Nephron (organoid): ENCODE data around the gene MN1.

Experiments used
- H3K27ac Mint-ChIP-seq, 3 experiments: 2 replicates each; pipeline ENCODE4 v1.8.0; 2020; ENCODE audit warnings: mixed read lengths in 3 of 3, mild to moderate bottlenecking in 2 of 3, moderate library complexity in 1 of 3
- H3K27me3 Mint-ChIP-seq: 2 replicates; pipeline ENCODE4 v1.8.0; 2021; ENCODE audit warnings: low read depth, mild to moderate bottlenecking, moderate library complexity, mixed read lengths
- H3K36me3 Mint-ChIP-seq: 2 replicates; pipeline ENCODE4 v1.8.0; 2020; ENCODE audit warnings: low read depth, mixed read lengths
- H3K4me1 Mint-ChIP-seq: 2 replicates; pipeline ENCODE4 v1.8.0; 2020; ENCODE audit warnings: mixed read lengths
- H3K4me3 Mint-ChIP-seq, 3 experiments: 2 replicates each; pipeline ENCODE4 v1.8.0; 2020; ENCODE audit warnings: mild to moderate bottlenecking in 3 of 3, mixed read lengths in 3 of 3, moderate library complexity in 2 of 3
- H3K9me3 Mint-ChIP-seq: 2 replicates; pipeline ENCODE4 v1.8.0; 2020; ENCODE audit warnings: mixed read lengths
- TF ChIP-seq, protein P1 (sequence below), 3 experiments: fragments of 200-600 bp; sonication (generic); IDR thresholded peaks; one replicate each; pipeline ENCODE4 v1.5.0; 2021; ENCODE audit warnings: antibody characterized with exemption in 3 of 3; ENCODE audit not compliant: unreplicated experiment in 3 of 3

The MN1 gene

GRCh38 chr22:27801202-27801615 is 347 bp downstream of the MN1 start:
- peaks cover 41% of the 10 kb centered on the region for H3K27me3 Mint-ChIP-seq
- peak overlapping the region; percentile 83 to 91 (median 87) for H3K27ac Mint-ChIP-seq
- H3K9me3 Mint-ChIP-seq: no peaks in the 10 kb centered on the region
- TF ChIP-seq, protein P1, sequence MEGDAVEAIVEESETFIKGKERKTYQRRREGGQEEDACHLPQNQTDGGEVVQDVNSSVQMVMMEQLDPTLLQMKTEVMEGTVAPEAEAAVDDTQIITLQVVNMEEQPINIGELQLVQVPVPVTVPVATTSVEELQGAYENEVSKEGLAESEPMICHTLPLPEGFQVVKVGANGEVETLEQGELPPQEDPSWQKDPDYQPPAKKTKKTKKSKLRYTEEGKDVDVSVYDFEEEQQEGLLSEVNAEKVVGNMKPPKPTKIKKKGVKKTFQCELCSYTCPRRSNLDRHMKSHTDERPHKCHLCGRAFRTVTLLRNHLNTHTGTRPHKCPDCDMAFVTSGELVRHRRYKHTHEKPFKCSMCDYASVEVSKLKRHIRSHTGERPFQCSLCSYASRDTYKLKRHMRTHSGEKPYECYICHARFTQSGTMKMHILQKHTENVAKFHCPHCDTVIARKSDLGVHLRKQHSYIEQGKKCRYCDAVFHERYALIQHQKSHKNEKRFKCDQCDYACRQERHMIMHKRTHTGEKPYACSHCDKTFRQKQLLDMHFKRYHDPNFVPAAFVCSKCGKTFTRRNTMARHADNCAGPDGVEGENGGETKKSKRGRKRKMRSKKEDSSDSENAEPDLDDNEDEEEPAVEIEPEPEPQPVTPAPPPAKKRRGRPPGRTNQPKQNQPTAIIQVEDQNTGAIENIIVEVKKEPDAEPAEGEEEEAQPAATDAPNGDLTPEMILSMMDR (IDR thresholded peaks at IDR 0.05; ENCODE audit: unreplicated experiment in 3 of 3): no peak
- peaks cover 8% of the 10 kb centered on the region for H3K36me3 Mint-ChIP-seq
- peaks cover 39% of the 10 kb centered on the region for H3K4me1 Mint-ChIP-seq
- peak overlapping the region; percentile 86 to 91 (median 88) for H3K4me3 Mint-ChIP-seq

DNA sequence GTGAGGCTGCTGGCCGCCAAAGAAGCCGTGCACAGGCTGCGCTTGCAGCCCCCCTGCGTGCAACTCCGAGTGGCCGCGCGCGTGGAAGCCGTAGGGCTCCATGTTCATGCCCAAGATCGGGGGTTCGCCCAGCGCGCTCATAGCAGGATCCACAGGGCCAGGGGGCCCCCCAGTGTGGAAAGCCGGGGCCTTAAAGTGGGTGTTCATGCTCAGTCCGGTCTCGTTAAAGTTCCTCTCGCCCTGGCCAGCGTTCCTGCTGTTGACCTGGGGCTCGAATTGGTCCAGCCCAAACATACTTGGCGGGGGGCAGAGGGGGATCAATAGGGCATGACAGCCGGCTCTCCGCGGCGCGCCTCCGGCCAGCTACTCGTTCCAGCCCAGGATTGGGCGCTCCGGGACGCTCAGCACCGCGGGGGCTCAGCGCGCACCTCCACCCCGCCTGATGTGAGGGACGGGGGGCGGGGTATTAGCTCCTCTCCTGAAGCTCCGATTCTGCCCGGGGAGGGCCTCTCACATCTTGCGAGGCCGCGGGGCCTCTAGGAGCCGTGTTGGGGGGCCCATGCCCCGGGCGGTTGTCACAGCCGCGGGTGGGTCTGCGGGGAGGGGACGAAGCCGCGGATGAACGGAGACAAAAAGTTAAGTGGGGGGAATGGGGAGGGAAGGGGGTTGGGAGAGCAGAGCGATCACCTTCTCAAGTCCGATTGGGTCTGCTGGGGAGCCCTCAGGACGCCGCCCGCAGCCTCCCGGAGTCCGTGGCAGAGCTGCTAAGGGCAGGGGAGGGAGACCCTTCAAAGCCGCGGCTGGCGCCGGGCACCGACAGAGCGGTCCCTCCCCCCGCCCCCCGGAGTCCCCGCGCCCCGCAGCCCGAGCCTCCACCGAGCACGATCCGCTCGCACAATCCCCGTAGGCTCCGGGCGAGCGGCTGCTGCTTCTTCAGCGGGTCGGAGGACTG is 1.0 kb downstream of the MN1 start:
- TF ChIP-seq, protein P1 (IDR thresholded peaks at IDR 0.05; ENCODE audit: unreplicated experiment in 3 of 3): no peak
- H3K27ac Mint-ChIP-seq: no peak overlapping the region
- peaks cover 41% of the 10 kb centered on the region for H3K27me3 Mint-ChIP-seq
- peaks cover 15% of the 10 kb centered on the region for H3K36me3 Mint-ChIP-seq
- peaks cover 44% of the 10 kb centered on the region for H3K4me1 Mint-ChIP-seq
- no peaks in the 10 kb centered on the region for H3K9me3 Mint-ChIP-seq
- peak overlapping the region; percentile 83 to 88 (median 86) for H3K4me3 Mint-ChIP-seq

DNA sequence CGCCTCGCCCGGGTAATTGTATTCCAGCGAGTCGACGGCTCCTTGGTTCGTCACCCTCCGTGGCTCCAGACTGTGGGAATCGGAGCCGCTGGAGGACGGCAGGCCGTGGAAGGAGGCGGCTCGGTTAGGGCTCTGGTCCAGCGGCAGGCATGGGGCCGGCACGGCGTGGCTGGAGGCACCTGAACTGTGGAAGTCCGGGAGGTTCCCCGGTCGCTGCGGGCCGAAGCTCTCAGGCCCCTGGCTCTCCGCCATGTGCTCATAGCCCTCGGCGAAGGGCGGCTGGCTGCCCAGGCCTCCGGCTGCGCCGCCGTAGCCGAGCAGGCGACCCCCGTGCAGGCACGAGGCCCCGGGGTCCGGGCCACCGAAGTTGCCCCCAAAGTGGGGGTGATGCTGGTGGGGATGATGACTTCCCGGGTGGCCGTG is 1.7 kb downstream of the MN1 start:
- TF ChIP-seq, protein P1 (IDR thresholded peaks at IDR 0.05; ENCODE audit: unreplicated experiment in 3 of 3): no peak
- Mint-ChIP-seq H3K9me3 (no peaks in the 10 kb centered on the region), H3K27ac (no peak overlapping the region), H3K27me3 (peaks cover 44% of the 10 kb centered on the region), H3K4me1 (peaks cover 47% of the 10 kb centered on the region), H3K36me3 (peaks cover 22% of the 10 kb centered on the region), H3K4me3 (peak overlapping the region; percentile 84 to 95 (median 88))

DNA sequence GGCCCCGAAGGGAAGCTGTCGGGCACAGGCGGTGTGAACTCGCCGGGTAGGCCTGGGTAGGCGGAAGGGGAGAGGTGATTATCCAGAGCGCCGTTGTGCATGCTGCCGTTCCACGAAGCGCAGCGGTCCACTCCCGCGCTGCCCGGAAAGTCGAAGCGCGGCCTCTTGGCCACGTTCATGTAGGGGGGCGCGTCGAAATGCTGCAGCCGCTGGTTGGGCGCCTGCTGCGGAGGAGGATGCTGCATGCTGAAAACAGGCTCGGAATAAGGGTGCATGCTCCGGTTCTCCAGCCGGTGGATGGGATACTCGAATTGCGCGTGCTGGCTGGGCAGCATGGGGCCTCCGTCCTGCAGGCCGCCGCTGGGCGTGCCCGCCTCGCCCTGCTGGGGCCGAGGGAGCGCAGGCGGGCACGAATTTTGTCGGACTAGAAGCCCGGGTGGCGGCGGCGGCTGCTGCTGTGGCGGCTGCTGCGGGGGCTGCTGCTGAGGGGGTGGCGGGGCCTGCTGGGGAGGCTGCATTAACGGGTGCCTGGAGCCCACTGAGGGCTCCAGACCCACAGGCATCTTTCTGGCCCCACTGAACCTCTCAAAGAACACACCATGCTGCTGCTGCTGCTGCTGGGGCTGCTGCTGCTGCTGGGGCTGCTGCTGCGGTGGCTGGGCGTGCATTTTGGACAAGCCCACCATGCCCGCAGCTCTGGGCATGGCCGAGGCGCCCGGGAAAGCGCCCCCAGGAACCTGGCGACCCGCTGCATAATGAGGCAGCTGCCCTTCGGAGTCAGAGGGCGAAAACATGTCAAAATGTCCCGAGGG is 2.3 kb downstream of the MN1 start:
- Mint-ChIP-seq H3K4me3 (peak overlapping the region; percentile 88 to 95 (median 93)), H3K36me3 (peaks cover 24% of the 10 kb centered on the region), H3K27me3 (peaks cover 41% of the 10 kb centered on the region), H3K4me1 (peaks cover 48% of the 10 kb centered on the region), H3K9me3 (no peaks in the 10 kb centered on the region), H3K27ac (peak overlapping the region; percentile 54 to 87 (median 80))
- TF ChIP-seq, protein P1 (IDR thresholded peaks at IDR 0.05; ENCODE audit: unreplicated experiment in 3 of 3): no peak

DNA sequence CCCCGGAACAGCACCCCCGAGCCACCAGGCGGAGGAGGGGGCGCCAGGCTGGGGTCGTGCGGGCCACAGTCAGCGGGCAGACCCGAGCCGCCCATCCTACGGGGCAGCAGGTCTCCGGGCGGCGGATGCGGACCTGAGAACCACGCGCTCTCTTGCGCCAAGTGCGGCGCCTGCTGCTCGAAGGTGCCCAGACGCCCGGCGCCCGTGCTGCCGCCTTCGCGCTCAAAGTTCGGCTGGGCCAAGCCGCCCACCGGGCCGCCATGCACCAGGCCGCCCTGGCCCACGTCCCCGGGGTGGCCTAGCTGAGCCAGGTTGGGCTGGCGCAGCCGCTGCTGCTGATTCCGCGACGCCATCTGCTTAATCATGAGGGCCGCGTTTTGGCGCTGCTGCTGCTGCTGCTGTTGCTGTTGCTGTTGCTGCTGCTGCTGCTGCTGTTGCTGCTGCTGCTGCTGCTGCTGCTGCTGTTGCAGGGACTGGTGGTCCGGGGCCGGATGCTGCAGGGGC is 3.0 kb downstream of the MN1 start:
- TF ChIP-seq, protein P1 (IDR thresholded peaks at IDR 0.05; ENCODE audit: unreplicated experiment in 3 of 3): no peak
- peak overlapping the region; percentile 88 to 95 (median 93) for H3K4me3 Mint-ChIP-seq
- H3K9me3 Mint-ChIP-seq: no peaks in the 10 kb centered on the region
- H3K27me3 Mint-ChIP-seq: peaks cover 47% of the 10 kb centered on the region
- H3K36me3 Mint-ChIP-seq: peaks cover 30% of the 10 kb centered on the region
- peaks cover 51% of the 10 kb centered on the region for H3K4me1 Mint-ChIP-seq
- peak overlapping the region; percentile 54 to 87 (median 80) for H3K27ac Mint-ChIP-seq
